DOHH2 (cell line): Measurements from ENCODE around the gene PLA2G2A.

Experiments
- H3F3A ChIP-seq: fragments of 200-600 bp; sonication (generic), shearing (Covaris generic); 2 replicates; pipeline ENCODE4 v1.6.0; 2016; ENCODE audit warnings: antibody characterized with exemption, mild to moderate bottlenecking; ENCODE audit not compliant: control insufficient read depth, insufficient read depth
- H3K27ac ChIP-seq: fragments of 200-600 bp; sonication (generic); 2 replicates; pipeline ENCODE4 v1.5.1; 2014; ENCODE audit warnings: low read depth, mild to moderate bottlenecking, low read length, moderate library complexity
- H3K27me3 ChIP-seq: fragments of 200-600 bp; sonication (generic); 2 replicates; pipeline ENCODE4 v1.6.1; 2014; ENCODE audit warnings: mild to moderate bottlenecking, low read length, mixed read lengths; ENCODE audit not compliant: control insufficient read depth
- H3K36me3 ChIP-seq: fragments of 200-600 bp; sonication (generic); 2 replicates; pipeline ENCODE4 v1.6.1; 2014; ENCODE audit warnings: mild to moderate bottlenecking, low read length, moderate library complexity, mixed read lengths; ENCODE audit not compliant: control insufficient read depth
- H3K4me1 ChIP-seq: fragments of 200-600 bp; sonication (generic); 2 replicates; pipeline ENCODE4 v1.6.1; 2014; ENCODE audit warnings: mild to moderate bottlenecking, low read length, mixed read lengths; ENCODE audit not compliant: control insufficient read depth
- H3K4me2 ChIP-seq: fragments of 200-600 bp; sonication (generic); 2 replicates; pipeline ENCODE4 v1.6.0; 2014; ENCODE audit warnings: mild to moderate bottlenecking, low read length, moderate library complexity
- H3K4me3 ChIP-seq: fragments of 200-600 bp; sonication (generic); 2 replicates; pipeline ENCODE4 v1.5.1; 2014; ENCODE audit warnings: mild to moderate bottlenecking, low read length, mixed read lengths
- H3K79me2 ChIP-seq: fragments of 200-600 bp; sonication (generic); 2 replicates; pipeline ENCODE4 v1.6.1; 2014; ENCODE audit warnings: mild to moderate bottlenecking, low read length, mixed read lengths; ENCODE audit not compliant: control insufficient read depth
- H3K9me2 ChIP-seq: fragments of 200-600 bp; sonication (generic); replicated peaks from 2 replicates; pipeline ENCODE4 v1.6.1; 2014; ENCODE audit warnings: mild to moderate bottlenecking, low read length, mixed read lengths; ENCODE audit not compliant: control insufficient read depth
- H3K9me3 ChIP-seq: fragments of 200-600 bp; sonication (generic); 2 replicates; pipeline ENCODE4 v1.6.1; 2014; ENCODE audit warnings: antibody characterized with exemption, low read length, mixed read lengths; ENCODE audit not compliant: control insufficient read depth, insufficient read depth
- H4K20me1 ChIP-seq: fragments of 200-600 bp; sonication (generic); 2 replicates; pipeline ENCODE4 v1.6.0; 2014; ENCODE audit warnings: low read depth, mild to moderate bottlenecking, antibody characterized with exemption, low read length, moderate library complexity; ENCODE audit not compliant: control insufficient read depth, insufficient read depth
- CTCF ChIP-seq: fragments of 200-600 bp; sonication (generic); IDR thresholded peaks from one replicate; pipeline ENCODE4 v1.5.1; 2014; ENCODE audit warnings: antibody characterized with exemption, mild to moderate bottlenecking, low read depth, low read length; ENCODE audit not compliant: poor library complexity, severe bottlenecking
- EZH2phosphoT487 ChIP-seq: fragments of 200-600 bp; sonication (generic); IDR thresholded peaks from 2 replicates; pipeline ENCODE4 v1.6.1; 2017; ENCODE audit warnings: borderline replicate concordance, mild to moderate bottlenecking, antibody characterized with exemption, low read length, moderate library complexity, mixed read lengths

PLA2G2A gene

GRCh38 chr1:19941206-19941568 is 38.2 kb downstream of the PLA2G2A start:
- Histone ChIP-seq H4K20me1 (no peaks in the 10 kb centered on the region), H3K27me3 (0 out of 2 replicates have a peak, but pooled peaks cover 3% of the 10 kb centered on the region), H3K27ac (no peak overlapping the region), H3F3A (no peaks in the 10 kb centered on the region), H3K9me2 (no peaks in the 10 kb centered on the region), H3K79me2 (no peaks in the 10 kb centered on the region), H3K4me2 (no peak overlapping the region), H3K9me3 (no peaks in the 10 kb centered on the region), H3K4me1 (no peaks in the 10 kb centered on the region), H3K36me3 (no peaks in the 10 kb centered on the region), H3K4me3 (no peak overlapping the region)
- TF ChIP-seq CTCF (no peak), EZH2phosphoT487 (no peak)

- Histone ChIP-seq H4K20me1 (no peaks in the 10 kb centered on the region), H3K79me2 (no peaks in the 10 kb centered on the region), H3K36me3 (no peaks in the 10 kb centered on the region), H3K27me3 (0 out of 2 replicates have a peak, but pooled peaks cover 3% of the 10 kb centered on the region), H3K9me2 (no peaks in the 10 kb centered on the region), H3K4me3 (no peak overlapping the region), H3K4me2 (no peak overlapping the region), H3K4me1 (no peaks in the 10 kb centered on the region), H3K27ac (no peak overlapping the region), H3K9me3 (no peaks in the 10 kb centered on the region), H3F3A (no peaks in the 10 kb centered on the region)
- TF ChIP-seq CTCF (no peak), EZH2phosphoT487 (no peak)
Observed at GRCh38 chr1:19940486-19941205, 38.8 kb downstream of the PLA2G2A start.

GRCh38 chr1:19938472-19938871 is 40.9 kb downstream of the PLA2G2A start:
- Histone ChIP-seq H3K4me1 (no peaks in the 10 kb centered on the region), H3K9me3 (no peaks in the 10 kb centered on the region), H3K36me3 (no peaks in the 10 kb centered on the region), H3K27me3 (no peaks in the 10 kb centered on the region), H3K4me3 (no peak overlapping the region), H3F3A (no peaks in the 10 kb centered on the region), H3K79me2 (no peaks in the 10 kb centered on the region), H3K4me2 (no peak overlapping the region), H3K27ac (no peak overlapping the region), H3K9me2 (no peaks in the 10 kb centered on the region), H4K20me1 (no peaks in the 10 kb centered on the region)
- TF ChIP-seq CTCF = no peak
- no peak for TF ChIP-seq EZH2phosphoT487
